Umbilical cord (tissue), 2 donors: Measurements from ENCODE around the gene PARD3B. TPM values are rescaled to one million over a fixed set of nuclear protein-coding genes. Genes with fewer than 3 reads are reported as not detected.

ENCODE experiments used
- DNase-seq: peaks from one replicate; pipeline ENCODE4 v3.0.0-alpha.2; 2015; ENCODE audit warnings: low spot score
- total RNA-seq: library from RNA; depleted of rRNA; stranded (reverse); fragments of >200 nt; gene quantifications from one replicate; pipeline ENCODE4 v1.2.3, GENCODE V29; 2014; ENCODE audit warnings: low replicate concordance; ENCODE audit not compliant: insufficient read depth

PARD3B gene
- total RNA-seq, 1 donor from 2014 or later, result 27.7 TPM

DNA sequence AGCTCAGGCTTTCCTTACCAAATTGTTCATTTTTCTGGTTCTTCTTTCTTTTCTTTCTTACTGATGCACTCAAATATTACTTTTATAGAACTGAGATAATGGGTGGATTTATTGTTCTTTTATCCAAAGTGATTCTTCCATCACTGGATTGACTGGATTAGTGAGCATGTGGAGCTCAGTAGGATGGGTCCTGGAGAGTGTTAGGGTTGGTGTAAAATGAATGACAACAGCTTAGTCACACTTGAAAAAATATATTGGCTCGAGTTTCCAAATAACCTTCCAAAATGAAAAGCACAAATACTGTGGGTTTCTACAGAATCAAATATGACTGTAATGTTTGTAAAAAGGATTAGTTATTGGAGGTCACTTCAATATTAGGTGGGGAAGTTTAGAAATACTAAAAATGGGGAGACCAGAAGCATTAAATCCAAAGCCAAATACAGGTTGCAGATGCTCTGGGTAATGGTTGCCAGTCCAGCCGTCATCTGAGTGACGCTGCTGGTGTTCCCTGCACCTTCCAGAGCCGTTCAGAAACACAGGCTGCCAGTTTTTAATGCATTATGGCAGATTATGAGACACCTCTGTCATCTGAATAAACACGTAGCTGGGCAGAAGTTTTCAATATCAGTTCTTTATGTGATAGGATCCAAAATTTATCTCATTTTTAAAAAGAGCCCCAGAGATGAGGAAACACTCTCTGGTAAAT lies 842.2 kb downstream of the PARD3B start:
- peak; percentile 35 for DNase-seq

DNA sequence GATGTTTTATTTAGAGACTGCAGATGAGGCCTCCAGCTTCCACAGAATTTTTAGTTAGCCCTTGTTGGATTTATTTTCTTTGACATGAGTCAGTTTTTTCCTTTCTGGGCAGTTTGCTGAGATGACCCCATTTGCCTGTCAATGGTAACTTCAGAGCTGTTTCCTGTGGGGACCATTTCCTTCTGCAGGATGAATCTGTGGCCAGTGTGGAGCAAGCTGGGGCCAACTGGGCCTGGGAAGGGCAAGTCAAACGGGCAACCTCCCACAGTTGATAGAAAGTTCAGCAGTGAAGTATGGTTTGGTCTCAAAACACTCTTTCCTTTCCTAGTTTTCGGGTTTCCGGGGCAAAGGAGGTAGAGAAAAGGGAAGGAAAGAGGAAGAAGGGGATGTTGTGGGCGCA lies 845.6 kb downstream of the PARD3B start:
- no peak for DNase-seq

GRCh38 chr2:205401511-205401910 lies 856.2 kb downstream of the PARD3B start:
- DNase-seq, result no peak

GRCh38 chr2:205402011-205402410 lies 856.7 kb downstream of the PARD3B start:
- DNase-seq, result no peak

- no peak for DNase-seq
These were observed 858.1 kb downstream of the PARD3B start for GRCh38 chr2:205403244-205403825.

- no peak for DNase-seq
These were observed 859.9 kb downstream of the PARD3B start for GRCh38 chr2:205405194-205405593.

- peak; percentile 91 for DNase-seq
These were observed 860.5 kb downstream of the PARD3B start for GRCh38 chr2:205405752-205406151.

- DNase-seq, result peak; percentile 95
These were observed 862.7 kb downstream of the PARD3B start for GRCh38 chr2:205407984-205408383.

DNA sequence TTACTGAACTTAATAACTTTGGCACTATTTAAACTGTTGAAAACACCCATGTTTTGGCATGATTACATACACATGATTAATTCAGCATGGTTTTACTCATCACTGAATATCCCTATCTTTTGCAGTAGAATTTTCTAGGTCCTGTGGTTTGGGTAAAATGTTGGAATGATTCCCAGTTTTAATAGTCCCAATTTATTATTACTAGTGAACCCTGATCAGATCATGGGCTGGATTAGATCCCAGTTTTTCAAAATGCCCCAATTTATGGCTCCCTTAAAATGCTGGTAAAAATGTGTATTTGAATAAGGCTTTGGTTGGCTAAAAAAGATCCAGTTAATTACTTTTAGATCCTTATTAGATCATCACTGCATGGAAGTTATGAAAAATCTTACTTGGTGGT lies 863.4 kb downstream of the PARD3B start:
- peak; percentile 71 for DNase-seq

- DNase-seq, result peak; percentile 36
These were observed 864.1 kb downstream of the PARD3B start for GRCh38 chr2:205409411-205409810.

DNA sequence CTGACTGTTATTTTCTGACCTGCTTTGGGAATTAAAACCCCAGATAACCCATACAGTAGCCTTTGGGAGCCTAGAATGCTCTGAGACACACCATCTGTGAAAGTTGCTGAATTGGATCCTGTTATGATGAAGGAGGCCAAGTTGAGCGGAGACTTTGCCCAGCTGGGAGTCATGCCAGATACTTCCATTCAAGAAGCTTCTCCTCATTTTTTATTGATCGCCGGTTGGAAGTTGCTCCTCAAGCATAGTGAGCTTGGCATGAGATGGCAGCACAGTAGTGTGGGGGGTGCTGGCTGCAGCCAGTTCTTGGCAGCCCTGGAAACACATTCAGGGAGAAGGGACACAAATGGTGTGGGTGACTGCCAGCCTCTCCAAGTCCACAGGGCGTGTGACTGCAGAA lies 866.3 kb downstream of the PARD3B start:
- no peak for DNase-seq

DNA sequence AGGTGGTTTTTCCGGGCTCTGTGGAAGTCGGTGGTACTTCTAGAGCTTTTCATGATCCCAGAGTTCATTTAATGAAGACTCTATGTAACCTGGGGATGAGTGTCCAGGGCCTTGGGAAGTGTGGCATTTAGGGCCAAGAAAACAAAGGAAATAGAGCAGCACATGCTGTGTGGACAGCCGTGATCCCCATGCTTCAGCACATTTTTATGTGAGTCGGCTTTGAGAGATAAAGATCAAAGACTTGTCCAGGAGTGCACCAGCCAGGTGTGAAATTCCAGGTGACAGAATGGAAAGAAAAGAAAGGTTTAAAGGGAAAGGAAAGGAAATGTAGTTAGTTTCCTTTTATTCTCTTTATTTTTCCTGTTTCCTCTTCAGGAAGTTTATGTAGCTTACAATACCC lies 879.1 kb downstream of the PARD3B start:
- no peak for DNase-seq

GRCh38 chr2:205425102-205425501 lies 879.8 kb downstream of the PARD3B start:
- no peak for DNase-seq

DNA sequence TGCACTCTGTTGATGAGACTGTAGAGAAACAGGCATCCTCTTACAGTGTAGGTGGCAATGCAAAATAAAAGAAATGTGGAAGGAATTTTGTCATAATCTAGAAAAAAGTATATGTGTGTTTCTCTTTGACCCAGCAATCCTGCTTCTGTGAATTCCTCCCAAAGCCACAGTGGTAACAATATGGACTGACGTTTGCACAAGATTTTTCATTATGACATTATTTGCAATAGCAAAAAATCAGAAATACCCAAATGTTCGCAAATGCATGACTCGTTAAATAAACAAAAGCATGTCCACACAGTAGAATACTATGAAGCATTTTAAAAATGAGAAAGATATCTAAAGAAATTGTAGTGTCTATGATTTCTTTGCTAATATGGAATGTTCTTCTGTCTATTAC lies 881.8 kb downstream of the PARD3B start:
- no peak for DNase-seq

- no peak for DNase-seq
These were observed 883.5 kb downstream of the PARD3B start for GRCh38 chr2:205428811-205429210.

- no peak for DNase-seq
These were observed 890.7 kb downstream of the PARD3B start for GRCh38 chr2:205435970-205436369.

GRCh38 chr2:205438241-205438640 lies 893.0 kb downstream of the PARD3B start:
- no peak for DNase-seq

DNA sequence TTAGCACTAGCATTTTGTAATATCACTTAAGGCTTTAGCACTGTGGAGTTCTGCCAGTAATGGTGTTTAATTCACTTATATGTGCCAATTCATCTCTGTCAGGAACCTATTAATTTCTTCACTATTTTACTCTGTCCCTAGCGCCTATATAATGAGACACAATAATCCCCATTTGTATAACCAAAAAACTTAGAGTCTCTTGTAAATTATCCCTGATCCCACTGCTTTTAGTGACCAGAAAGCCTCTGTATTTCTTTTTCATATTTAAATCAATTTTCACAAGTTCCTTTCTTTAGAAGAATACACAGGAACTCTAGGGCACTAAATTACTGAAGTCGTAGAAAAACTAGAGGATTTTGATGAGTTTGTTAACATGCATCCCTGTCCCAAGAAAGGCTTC lies 894.3 kb downstream of the PARD3B start:
- no peak for DNase-seq

- no peak for DNase-seq
These were observed 896.2 kb downstream of the PARD3B start for GRCh38 chr2:205441524-205441923.

DNA sequence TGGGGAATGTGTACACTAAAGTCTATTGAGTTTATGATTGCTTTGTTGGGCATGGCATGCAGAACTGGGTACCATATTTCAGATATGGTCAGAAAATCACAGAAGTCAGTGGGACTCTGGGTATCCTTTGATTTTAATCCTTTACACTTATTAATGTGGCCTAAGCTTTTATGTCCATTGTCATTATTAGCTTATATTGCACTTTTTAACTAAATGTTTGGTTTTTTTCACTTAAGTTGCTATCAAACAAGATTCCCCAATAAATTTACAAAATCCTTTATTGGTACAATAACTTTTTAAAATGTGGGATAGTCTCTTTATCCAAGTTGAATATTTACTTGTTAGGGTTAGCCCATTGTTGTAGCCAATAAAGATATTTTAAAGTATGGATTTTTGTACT lies 902.9 kb downstream of the PARD3B start:
- DNase-seq, result no peak

- DNase-seq, result no peak
These were observed 906.7 kb downstream of the PARD3B start for GRCh38 chr2:205451901-205452512.

GRCh38 chr2:205453202-205453601 lies 907.9 kb downstream of the PARD3B start:
- DNase-seq, result no peak

DNA sequence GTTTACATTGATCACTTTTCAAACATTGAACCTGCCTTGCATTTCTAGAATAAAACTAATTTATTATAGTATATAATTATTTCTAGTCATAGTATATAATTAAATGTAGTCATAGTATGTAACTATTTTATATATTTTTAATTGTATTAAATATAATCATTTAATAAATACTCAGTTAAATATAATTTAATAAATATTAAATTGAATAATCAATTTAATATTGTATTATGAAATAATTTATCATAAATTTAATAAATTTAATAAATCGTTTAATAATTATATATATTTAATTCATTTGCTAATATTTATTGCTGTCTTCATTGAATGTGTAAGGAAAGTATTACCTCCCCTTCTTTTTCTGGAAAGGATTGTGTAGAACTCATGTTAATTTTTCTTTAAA lies 911.4 kb downstream of the PARD3B start:
- no peak for DNase-seq
